Measurements from ENCODE around the gene GPR146.

The GPR146 gene

GRCh38 chr7:1004018-1004852, 40.1 kb upstream of the GPR146 start:
- TF ChIP-seq CSDC2 (CRISPR knock-in tag; IDR thresholded peaks at IDR 0.05) (no peak), ZC3H10 (CRISPR knock-in tag; IDR thresholded peaks at IDR 0.05) (no peak), RARB (CRISPR knock-in tag; IDR thresholded peaks at IDR 0.05) (no peak), ZNF70 (CRISPR knock-in tag; IDR thresholded peaks at IDR 0.05) (no peak), ZNF565 (CRISPR knock-in tag; conservative IDR thresholded peaks at IDR 0.05; ENCODE audit: low read depth) (no peak), BACH2 (CRISPR knock-in tag; IDR thresholded peaks at IDR 0.05; ENCODE audit: borderline replicate concordance) (no peak), GLIS3 (CRISPR knock-in tag; IDR thresholded peaks at IDR 0.05) (no peak)
- TF ChIP-seq, protein P1, sequence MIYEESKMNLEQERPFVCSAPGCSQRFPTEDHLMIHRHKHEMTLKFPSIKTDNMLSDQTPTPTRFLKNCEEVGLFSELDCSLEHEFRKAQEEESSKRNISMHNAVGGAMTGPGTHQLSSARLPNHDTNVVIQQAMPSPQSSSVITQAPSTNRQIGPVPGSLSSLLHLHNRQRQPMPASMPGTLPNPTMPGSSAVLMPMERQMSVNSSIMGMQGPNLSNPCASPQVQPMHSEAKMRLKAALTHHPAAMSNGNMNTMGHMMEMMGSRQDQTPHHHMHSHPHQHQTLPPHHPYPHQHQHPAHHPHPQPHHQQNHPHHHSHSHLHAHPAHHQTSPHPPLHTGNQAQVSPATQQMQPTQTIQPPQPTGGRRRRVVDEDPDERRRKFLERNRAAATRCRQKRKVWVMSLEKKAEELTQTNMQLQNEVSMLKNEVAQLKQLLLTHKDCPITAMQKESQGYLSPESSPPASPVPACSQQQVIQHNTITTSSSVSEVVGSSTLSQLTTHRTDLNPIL (CRISPR knock-in tag; IDR thresholded peaks at IDR 0.05; ENCODE audit: low read depth): no peak
- no peak for ATAC-seq

GRCh38 chr7:1005303-1005702, 39.0 kb upstream of the GPR146 start:
- ATAC-seq: no peak
- TF ChIP-seq ARNTL (CRISPR knock-in tag; IDR thresholded peaks at IDR 0.05; ENCODE audit: borderline replicate concordance, low read depth): no peak
- TF ChIP-seq, protein P2, sequence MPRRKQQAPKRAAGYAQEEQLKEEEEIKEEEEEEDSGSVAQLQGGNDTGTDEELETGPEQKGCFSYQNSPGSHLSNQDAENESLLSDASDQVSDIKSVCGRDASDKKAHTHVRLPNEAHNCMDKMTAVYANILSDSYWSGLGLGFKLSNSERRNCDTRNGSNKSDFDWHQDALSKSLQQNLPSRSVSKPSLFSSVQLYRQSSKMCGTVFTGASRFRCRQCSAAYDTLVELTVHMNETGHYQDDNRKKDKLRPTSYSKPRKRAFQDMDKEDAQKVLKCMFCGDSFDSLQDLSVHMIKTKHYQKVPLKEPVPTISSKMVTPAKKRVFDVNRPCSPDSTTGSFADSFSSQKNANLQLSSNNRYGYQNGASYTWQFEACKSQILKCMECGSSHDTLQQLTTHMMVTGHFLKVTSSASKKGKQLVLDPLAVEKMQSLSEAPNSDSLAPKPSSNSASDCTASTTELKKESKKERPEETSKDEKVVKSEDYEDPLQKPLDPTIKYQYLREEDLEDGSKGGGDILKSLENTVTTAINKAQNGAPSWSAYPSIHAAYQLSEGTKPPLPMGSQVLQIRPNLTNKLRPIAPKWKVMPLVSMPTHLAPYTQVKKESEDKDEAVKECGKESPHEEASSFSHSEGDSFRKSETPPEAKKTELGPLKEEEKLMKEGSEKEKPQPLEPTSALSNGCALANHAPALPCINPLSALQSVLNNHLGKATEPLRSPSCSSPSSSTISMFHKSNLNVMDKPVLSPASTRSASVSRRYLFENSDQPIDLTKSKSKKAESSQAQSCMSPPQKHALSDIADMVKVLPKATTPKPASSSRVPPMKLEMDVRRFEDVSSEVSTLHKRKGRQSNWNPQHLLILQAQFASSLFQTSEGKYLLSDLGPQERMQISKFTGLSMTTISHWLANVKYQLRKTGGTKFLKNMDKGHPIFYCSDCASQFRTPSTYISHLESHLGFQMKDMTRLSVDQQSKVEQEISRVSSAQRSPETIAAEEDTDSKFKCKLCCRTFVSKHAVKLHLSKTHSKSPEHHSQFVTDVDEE (CRISPR knock-in tag; IDR thresholded peaks at IDR 0.05): no peak
- TF ChIP-seq, protein P1 (CRISPR knock-in tag; IDR thresholded peaks at IDR 0.05; ENCODE audit: low read depth): no peak

- ATAC-seq: no peak
- TF ChIP-seq OSR1 (CRISPR knock-in tag; IDR thresholded peaks at IDR 0.05) (no peak), GLIS3 (CRISPR knock-in tag; IDR thresholded peaks at IDR 0.05) (no peak), ZFP3 (CRISPR knock-in tag; IDR thresholded peaks at IDR 0.05) (no peak), ZNF565 (CRISPR knock-in tag; conservative IDR thresholded peaks at IDR 0.05; ENCODE audit: low read depth) (no peak), BACH2 (CRISPR knock-in tag; IDR thresholded peaks at IDR 0.05; ENCODE audit: borderline replicate concordance) (no peak), RARB (CRISPR knock-in tag; IDR thresholded peaks at IDR 0.05) (no peak), SNAI2 (CRISPR knock-in tag; IDR thresholded peaks at IDR 0.05) (no peak), TCF4 (CRISPR knock-in tag; IDR thresholded peaks at IDR 0.05; ENCODE audit: borderline replicate concordance) (no peak), ISL1 (CRISPR knock-in tag; IDR thresholded peaks at IDR 0.05) (no peak), TOX (CRISPR knock-in tag; IDR thresholded peaks at IDR 0.05; ENCODE audit: borderline replicate concordance) (no peak), ARNTL (CRISPR knock-in tag; IDR thresholded peaks at IDR 0.05; ENCODE audit: borderline replicate concordance, low read depth) (no peak), ZNF8 (CRISPR knock-in tag; IDR thresholded peaks at IDR 0.05) (no peak), ZNF70 (CRISPR knock-in tag; IDR thresholded peaks at IDR 0.05) (no peak)
- TF ChIP-seq, protein P3, sequence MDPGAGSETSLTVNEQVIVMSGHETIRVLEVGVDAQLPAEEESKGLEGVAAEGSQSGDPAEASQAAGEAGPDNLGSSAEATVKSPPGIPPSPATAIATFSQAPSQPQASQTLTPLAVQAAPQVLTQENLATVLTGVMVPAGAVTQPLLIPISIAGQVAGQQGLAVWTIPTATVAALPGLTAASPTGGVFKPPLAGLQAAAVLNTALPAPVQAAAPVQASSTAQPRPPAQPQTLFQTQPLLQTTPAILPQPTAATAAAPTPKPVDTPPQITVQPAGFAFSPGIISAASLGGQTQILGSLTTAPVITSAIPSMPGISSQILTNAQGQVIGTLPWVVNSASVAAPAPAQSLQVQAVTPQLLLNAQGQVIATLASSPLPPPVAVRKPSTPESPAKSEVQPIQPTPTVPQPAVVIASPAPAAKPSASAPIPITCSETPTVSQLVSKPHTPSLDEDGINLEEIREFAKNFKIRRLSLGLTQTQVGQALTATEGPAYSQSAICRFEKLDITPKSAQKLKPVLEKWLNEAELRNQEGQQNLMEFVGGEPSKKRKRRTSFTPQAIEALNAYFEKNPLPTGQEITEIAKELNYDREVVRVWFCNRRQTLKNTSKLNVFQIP (CRISPR knock-in tag; IDR thresholded peaks at IDR 0.05; ENCODE audit: borderline replicate concordance, low read depth): no peak
- TF ChIP-seq, protein P2 (CRISPR knock-in tag; IDR thresholded peaks at IDR 0.05): no peak
- TF ChIP-seq, protein P1 (CRISPR knock-in tag; IDR thresholded peaks at IDR 0.05; ENCODE audit: low read depth): no peak
- TF ChIP-seq, protein P4, sequence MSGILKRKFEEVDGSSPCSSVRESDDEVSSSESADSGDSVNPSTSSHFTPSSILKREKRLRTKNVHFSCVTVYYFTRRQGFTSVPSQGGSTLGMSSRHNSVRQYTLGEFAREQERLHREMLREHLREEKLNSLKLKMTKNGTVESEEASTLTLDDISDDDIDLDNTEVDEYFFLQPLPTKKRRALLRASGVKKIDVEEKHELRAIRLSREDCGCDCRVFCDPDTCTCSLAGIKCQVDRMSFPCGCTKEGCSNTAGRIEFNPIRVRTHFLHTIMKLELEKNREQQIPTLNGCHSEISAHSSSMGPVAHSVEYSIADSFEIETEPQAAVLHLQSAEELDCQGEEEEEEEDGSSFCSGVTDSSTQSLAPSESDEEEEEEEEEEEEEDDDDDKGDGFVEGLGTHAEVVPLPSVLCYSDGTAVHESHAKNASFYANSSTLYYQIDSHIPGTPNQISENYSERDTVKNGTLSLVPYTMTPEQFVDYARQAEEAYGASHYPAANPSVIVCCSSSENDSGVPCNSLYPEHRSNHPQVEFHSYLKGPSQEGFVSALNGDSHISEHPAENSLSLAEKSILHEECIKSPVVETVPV (CRISPR knock-in tag; IDR thresholded peaks at IDR 0.05): no peak
These were observed 36.4 kb upstream of the GPR146 start for GRCh38 chr7:1007901-1008300.
